ENCODE data around the gene DHFR. TPM values are rescaled to one million over a fixed set of nuclear protein-coding genes. Genes with fewer than 3 reads are reported as not detected.

DHFR gene
- total and polyA plus RNA-seq, 9 of the 15 experiments (the other 6 are each of a cell fraction or from before 2014, with no cell fraction given): 45.6 to 176 (median 97.7) TPM

DNA sequence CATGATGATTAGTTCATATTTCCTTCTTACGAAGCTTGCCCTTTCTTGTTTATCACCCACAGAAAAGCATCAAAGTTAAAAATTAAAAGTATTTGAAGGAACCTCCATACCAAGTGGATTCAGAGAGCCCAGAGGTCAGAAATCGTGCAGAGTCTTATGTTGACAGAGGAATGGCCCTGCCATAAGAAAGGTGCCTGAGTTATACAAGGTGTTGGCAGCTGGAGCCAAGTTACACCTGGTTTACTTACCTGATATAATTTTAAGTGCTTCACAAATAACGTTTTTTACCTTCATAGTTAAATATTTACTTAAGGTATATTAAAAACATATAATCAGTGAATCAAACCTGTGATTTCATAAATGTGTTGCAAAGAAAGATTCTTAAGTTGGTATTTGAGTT, 42.3 kb upstream of the DHFR start:
- Histone ChIP-seq H3K9me1 (ENCODE audit: control insufficient read depth, insufficient read depth, low read length) (no peaks in the 10 kb centered on the region), H3K36me3 (ENCODE audit: control insufficient read depth, insufficient read depth, low read length) (peaks cover under 1% of the 10 kb centered on the region), H3K79me2 (ENCODE audit: control insufficient read depth, insufficient read depth, low read length) (no peaks in the 10 kb centered on the region), H4K20me1 (replicated peaks; ENCODE audit: control insufficient read depth, insufficient read depth, low read length) (no peaks in the 10 kb centered on the region), H3K4me2 (ENCODE audit: insufficient read depth, low read length) (no peak overlapping the region), H3K27ac (ENCODE audit: extremely low read depth, low read depth, low read length) (no peak overlapping the region), H2AFZ (ENCODE audit: low read depth, low read length) (no peak overlapping the region), H3K4me1 (replicated peaks in 1 of 2; ENCODE audit: control insufficient read depth in 2 of 2, insufficient read depth in 2 of 2, low read length in 2 of 2) (peaks cover 0 to 7% of the 10 kb centered on the region in 2 experiments; a peak in 2 of 5 replicates), H3K27me3 (ENCODE audit: control insufficient read depth in 2 of 2, insufficient read depth in 2 of 2, low read length in 2 of 2) (no peaks in the 10 kb centered on the region), H3K4me3 (no peak overlapping the region), H3K9me3 (replicated peaks; ENCODE audit: control insufficient read depth, insufficient read depth, low read depth, low read length) (no peaks in the 10 kb centered on the region), H3K9ac (ENCODE audit: insufficient read depth in 1 of 2, low read depth in 2 of 2, low read length in 2 of 2) (no peak overlapping the region)
- BruUV-seq (replicated peaks): no TSS peak
- 42% methylated on average over 3 of the region's 3 CpGs for WGBS (ENCODE audit: insufficient coverage, low coverage, missing lambda C conversion rate)
- TF ChIP-seq THAP12 (CRISPR knock-in tag; IDR thresholded peaks at IDR 0.05) (no peak), ZBTB5 (IDR thresholded peaks at IDR 0.05) (no peak), YY1 (IDR thresholded peaks at IDR 0.05; ENCODE audit: borderline replicate concordance in 1 of 3, control insufficient read depth in 1 of 3, extremely low read depth in 1 of 3, insufficient read depth in 3 of 3, insufficient read length in 1 of 3, insufficient replicate concordance in 2 of 3, low read depth in 1 of 3, low read length in 2 of 3) (no peak), THRB (CRISPR knock-in tag; conservative IDR thresholded peaks at IDR 0.05) (no peak), ZNF165 (CRISPR knock-in tag; IDR thresholded peaks at IDR 0.05; ENCODE audit: borderline replicate concordance) (no peak), SPI1 (IDR thresholded peaks at IDR 0.05; ENCODE audit: borderline replicate concordance, low read depth, low read length) (no peak), RB1 (IDR thresholded peaks at IDR 0.05; ENCODE audit: low read depth) (no peak)
- TF ChIP-seq, protein P1, sequence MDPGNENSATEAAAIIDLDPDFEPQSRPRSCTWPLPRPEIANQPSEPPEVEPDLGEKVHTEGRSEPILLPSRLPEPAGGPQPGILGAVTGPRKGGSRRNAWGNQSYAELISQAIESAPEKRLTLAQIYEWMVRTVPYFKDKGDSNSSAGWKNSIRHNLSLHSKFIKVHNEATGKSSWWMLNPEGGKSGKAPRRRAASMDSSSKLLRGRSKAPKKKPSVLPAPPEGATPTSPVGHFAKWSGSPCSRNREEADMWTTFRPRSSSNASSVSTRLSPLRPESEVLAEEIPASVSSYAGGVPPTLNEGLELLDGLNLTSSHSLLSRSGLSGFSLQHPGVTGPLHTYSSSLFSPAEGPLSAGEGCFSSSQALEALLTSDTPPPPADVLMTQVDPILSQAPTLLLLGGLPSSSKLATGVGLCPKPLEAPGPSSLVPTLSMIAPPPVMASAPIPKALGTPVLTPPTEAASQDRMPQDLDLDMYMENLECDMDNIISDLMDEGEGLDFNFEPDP (CRISPR knock-in tag; IDR thresholded peaks at IDR 0.05): no peak
- no peak for FAIRE-seq
- in situ Hi-C loops (cut with MboI) (no loop called here), intact Hi-C loops (cut with micrococcal nuclease) (no loop called here)
- ATAC-seq: no peak
- POLR2A ChIA-PET: no interaction called here
- CTCF ChIA-PET (ENCODE audit: low intra/inter-chr PET ratio): no interaction called here
- DNase-seq (ENCODE audit: extremely low read depth in 1 of 4, low spot score in 3 of 4): no peak
